Naive thymus-derived CD8-positive, alpha-beta T cell (primary cell): ENCODE results near the gene ZFP42. TPM values are rescaled to one million over a fixed set of nuclear protein-coding genes. Genes with fewer than 3 reads are reported as not detected.

Experiments
- ATAC-seq, 2 donors: fragments of 150-1000 bp; cut with Tn5 transposase in 1 of 2; sonication (Bioruptor Pico), chemical (Tn5 transposase) in 1 of 2; 1 replicate in 1 of 2; 2 replicates in 1 of 2; pipeline ENCODE4 v1.10.0; 2021; ENCODE audit warnings: mild to moderate bottlenecking in 2 of 2, moderate library complexity in 2 of 2
- POLR2A ChIA-PET: fragments of 350-600 bp; sonication (Branson Sonifier 250); formaldehyde crosslinking; loops from one replicate; lab custom pipeline; 2021; ENCODE audit warnings: antibody characterized with exemption; lab: Charles Lee
- DNase-seq, 10 donors: peaks; one replicate each; pipeline versions ENCODE4 v3.0.0 to v3.0.0-alpha.2; 2020 to 2022
- H3K27ac Mint-ChIP-seq, 10 donors: one replicate each; pipeline ENCODE4 v1.8.0; 2020 to 2022; ENCODE audit warnings: mild to moderate bottlenecking in 10 of 10, mixed read lengths in 10 of 10, moderate library complexity in 4 of 10, inconsistent platforms in 1 of 10
- H3K27me3 Mint-ChIP-seq, 5 donors: one replicate each; pipeline ENCODE4 v1.8.0; 2021 to 2022; ENCODE audit warnings: mixed read lengths in 5 of 5
- H3K36me3 Mint-ChIP-seq, 3 donors: one replicate each; pipeline ENCODE4 v1.8.0; 2020 to 2022; ENCODE audit warnings: mixed read lengths in 3 of 3, mild to moderate bottlenecking in 2 of 3, inconsistent platforms in 1 of 3
- H3K4me1 Mint-ChIP-seq, 4 donors: one replicate each; pipeline ENCODE4 v1.8.0; 2021 to 2022; ENCODE audit warnings: mixed read lengths in 4 of 4
- H3K4me3 Mint-ChIP-seq, 10 donors: one replicate each; pipeline ENCODE4 v1.8.0; 2020 to 2022; ENCODE audit warnings: mild to moderate bottlenecking in 10 of 10, mixed read lengths in 10 of 10, moderate library complexity in 6 of 10, inconsistent platforms in 1 of 10
- H3K9me3 Mint-ChIP-seq, 9 donors: one replicate each; pipeline ENCODE4 v1.8.0; 2020 to 2022; ENCODE audit warnings: mixed read lengths in 9 of 9, mild to moderate bottlenecking in 3 of 9, inconsistent platforms in 1 of 9, moderate library complexity in 1 of 9
- polyA plus RNA-seq, 3 donors: library from polyadenylated mRNA; unstranded; fragments of 300-500 nt; fragmentation: Illumina TruSeq; gene quantifications; one replicate each; pipeline ENCODE4 v1.2.3, GENCODE V29; 2021
- total RNA-seq, 8 experiments: library from RNA in 2 of 8; stranded (reverse) in 2 of 8; gene quantifications; one replicate each; pipeline ENCODE4 v1.2.3 and lab custom pipeline; 2021 to 2026

ZFP42 gene
- total and polyA plus RNA-seq, 5 experiments from 2014 or later: not detected

DNA sequence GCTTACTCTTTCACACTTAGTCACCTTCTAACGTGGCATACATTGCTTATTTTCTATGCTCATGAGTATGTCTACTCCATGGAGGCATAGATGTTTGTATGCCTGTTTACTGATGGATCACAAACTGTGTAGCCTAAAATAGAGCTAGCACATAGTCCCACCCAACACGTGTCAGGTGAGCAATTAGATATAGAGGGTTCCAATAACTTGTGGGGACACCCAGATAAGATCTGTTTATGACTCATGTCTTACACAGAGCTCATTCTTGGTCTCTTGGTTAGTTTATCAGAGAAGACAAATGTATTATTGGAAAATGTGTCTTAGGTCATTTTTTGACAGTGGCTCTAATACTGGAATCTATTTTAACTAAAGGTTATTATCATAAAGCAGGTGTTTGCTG, 6.8 kb downstream of the ZFP42 start:
- no peaks in the 10 kb centered on the region for H3K4me1 Mint-ChIP-seq
- ATAC-seq (no peak), DNase-seq (no peak)
- peaks cover 3 to 7% (median 4%) of the 10 kb centered on the region in 5 donors for H3K27me3 Mint-ChIP-seq
- H3K36me3 Mint-ChIP-seq: peaks cover 2 to 7% (median 3%) of the 10 kb centered on the region in 3 donors
- H3K4me3 Mint-ChIP-seq: no peak overlapping the region
- H3K27ac Mint-ChIP-seq: no peak overlapping the region
- POLR2A ChIA-PET: no interaction called here
- H3K9me3 Mint-ChIP-seq: peaks cover 0 to 23% (median 10%) of the 10 kb centered on the region in 9 donors

DNA sequence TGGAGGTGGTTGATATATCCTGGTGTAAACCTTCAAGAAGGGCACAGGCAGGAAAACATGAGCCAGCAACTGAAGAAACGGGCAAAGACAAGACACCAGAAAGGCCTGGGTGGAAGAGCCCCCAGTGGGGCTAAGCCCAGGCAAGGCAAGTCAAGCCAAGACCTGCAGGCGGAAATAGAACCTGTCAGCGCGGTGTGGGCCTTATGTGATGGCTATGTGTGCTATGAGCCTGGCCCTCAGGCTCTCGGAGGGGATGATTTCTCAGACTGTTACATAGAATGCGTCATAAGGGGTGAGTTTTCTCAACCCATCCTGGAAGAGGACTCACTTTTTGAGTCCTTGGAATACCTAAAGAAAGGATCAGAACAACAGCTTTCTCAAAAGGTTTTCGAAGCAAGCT, 7.2 kb downstream of the ZFP42 start:
- DNase-seq (no peak), ATAC-seq (no peak)
- H3K4me3 Mint-ChIP-seq: no peak overlapping the region
- peaks cover 0 to 2% (median 0%) of the 10 kb centered on the region in 5 donors for H3K27me3 Mint-ChIP-seq
- peaks cover 0 to 7% (median 0%) of the 10 kb centered on the region in 3 donors for H3K36me3 Mint-ChIP-seq
- H3K9me3 Mint-ChIP-seq: peaks cover 0 to 19% (median 9%) of the 10 kb centered on the region in 9 donors
- POLR2A ChIA-PET: no interaction called here
- H3K27ac Mint-ChIP-seq: no peak overlapping the region
- H3K4me1 Mint-ChIP-seq: no peaks in the 10 kb centered on the region

DNA sequence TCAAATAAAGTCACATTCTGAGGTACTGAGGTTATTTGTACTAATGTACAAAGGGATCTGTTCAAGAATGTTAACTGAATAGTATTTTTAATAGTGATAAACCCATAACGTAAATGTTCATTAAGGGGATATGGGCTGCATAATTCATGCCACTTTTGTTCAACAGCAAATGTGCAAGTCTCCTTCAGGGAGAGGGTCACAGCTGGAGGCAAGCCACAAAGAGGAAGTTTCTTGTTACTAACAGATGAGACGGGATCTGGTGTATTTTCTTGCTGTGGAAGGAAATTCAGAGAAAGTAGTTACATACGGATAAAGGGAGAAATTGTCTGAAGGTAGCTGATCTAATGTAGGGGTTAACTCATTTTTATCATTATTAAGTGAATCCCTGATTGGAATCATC, 10.0 kb downstream of the ZFP42 start:
- H3K4me1 Mint-ChIP-seq: no peaks in the 10 kb centered on the region
- DNase-seq: no peak
- ATAC-seq: no peak
- peaks cover 0 to 18% (median 11%) of the 10 kb centered on the region in 9 donors for H3K9me3 Mint-ChIP-seq
- no peak overlapping the region for H3K27ac Mint-ChIP-seq
- H3K27me3 Mint-ChIP-seq: no peaks in the 10 kb centered on the region
- peaks cover 0 to 6% (median 0%) of the 10 kb centered on the region in 3 donors for H3K36me3 Mint-ChIP-seq
- POLR2A ChIA-PET: no interaction called here
- no peak overlapping the region for H3K4me3 Mint-ChIP-seq

DNA sequence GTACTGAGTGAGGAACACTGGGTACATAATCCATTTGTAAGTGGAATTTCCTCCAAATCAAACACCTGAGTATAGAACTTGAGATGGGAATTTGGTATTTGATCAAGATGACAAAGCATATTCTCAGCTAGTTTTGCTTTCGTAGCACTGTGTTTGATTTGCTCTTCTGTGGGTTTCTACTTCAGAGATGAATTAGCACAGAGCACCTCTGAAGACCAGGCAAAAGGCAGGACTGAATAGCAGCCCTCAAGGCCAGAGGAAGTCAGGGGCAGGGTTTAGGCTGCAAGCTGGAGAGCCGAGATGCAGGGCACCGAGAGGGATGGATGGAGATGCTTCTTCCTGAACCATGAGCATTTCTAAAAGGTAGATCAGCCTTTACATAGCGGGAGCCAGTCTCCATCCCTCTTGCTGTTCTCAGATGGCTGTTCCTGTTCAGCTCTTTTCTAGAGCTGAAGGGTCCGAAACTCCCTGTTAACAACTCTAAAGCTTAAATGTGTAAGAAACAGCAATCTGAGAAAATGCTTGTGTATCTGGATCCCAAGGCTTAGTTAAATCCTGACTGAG, 10.8 kb downstream of the ZFP42 start:
- Mint-ChIP-seq H3K36me3 (peaks cover 0 to 6% (median 0%) of the 10 kb centered on the region in 3 donors), H3K4me3 (no peak overlapping the region), H3K9me3 (peaks cover 0 to 22% (median 11%) of the 10 kb centered on the region in 9 donors), H3K4me1 (no peaks in the 10 kb centered on the region), H3K27me3 (no peaks in the 10 kb centered on the region), H3K27ac (no peak overlapping the region)
- DNase-seq: no peak
- POLR2A ChIA-PET: no interaction called here
- no peak for ATAC-seq

DNA sequence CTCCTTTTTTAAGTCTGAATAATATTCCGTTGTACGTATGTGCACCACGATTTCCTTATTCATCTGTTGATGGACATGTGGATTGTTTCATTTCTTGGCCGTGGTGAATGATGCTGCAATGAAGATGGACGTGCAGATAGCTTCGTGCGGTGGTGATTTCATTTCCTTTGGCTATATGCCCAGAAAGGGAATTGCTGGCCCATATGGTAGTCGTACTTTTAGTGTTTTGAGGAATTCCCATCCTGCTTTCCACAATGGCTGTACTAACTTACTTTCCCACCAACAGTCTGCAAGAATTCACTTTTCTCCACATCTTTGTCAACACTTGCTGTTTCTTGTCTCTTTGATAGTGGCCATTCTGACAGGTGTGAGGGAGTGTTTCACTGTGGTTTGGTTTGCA, 12.8 kb downstream of the ZFP42 start:
- peaks cover 0 to 20% (median 11%) of the 10 kb centered on the region in 9 donors for H3K9me3 Mint-ChIP-seq
- H3K27ac Mint-ChIP-seq: no peak overlapping the region
- peaks cover 0 to 6% (median 0%) of the 10 kb centered on the region in 3 donors for H3K36me3 Mint-ChIP-seq
- DNase-seq (no peak), ATAC-seq (no peak)
- H3K27me3 Mint-ChIP-seq: no peaks in the 10 kb centered on the region
- no peak overlapping the region for H3K4me3 Mint-ChIP-seq
- no peaks in the 10 kb centered on the region for H3K4me1 Mint-ChIP-seq
- POLR2A ChIA-PET: no interaction called here

DNA sequence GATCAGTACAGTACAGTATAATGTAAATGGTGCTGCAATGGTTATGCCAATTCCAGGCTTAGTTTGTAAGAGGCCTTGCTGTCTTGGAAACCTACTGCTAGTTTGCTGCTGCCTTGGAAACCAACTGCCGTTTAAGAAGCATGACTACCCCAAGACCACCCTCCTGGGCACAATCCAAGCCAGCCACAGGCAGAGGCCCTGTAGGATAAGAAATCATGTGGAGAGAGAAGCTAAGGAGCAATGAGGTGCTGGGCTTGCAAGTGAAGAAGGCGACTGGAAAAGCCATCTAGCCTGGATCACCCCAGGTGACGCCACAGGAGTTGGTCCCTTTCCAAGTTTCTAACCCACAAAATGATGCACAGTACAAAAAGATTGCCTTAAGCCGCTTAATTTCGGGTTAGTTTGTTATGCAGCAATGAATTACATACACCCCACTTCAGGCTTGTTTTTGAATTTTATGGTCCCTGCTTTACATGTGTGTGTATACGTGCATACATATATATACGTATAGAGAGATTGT, 16.9 kb downstream of the ZFP42 start:
- Mint-ChIP-seq H3K27me3 (peaks cover 0 to 5% (median 0%) of the 10 kb centered on the region in 5 donors), H3K27ac (no peak overlapping the region), H3K4me3 (no peak overlapping the region), H3K36me3 (peaks cover 0 to 6% (median 0%) of the 10 kb centered on the region in 3 donors), H3K9me3 (peaks cover 2 to 26% (median 9%) of the 10 kb centered on the region in 9 donors), H3K4me1 (no peaks in the 10 kb centered on the region)
- POLR2A ChIA-PET: no interaction called here
- DNase-seq (no peak), ATAC-seq (no peak)

DNA sequence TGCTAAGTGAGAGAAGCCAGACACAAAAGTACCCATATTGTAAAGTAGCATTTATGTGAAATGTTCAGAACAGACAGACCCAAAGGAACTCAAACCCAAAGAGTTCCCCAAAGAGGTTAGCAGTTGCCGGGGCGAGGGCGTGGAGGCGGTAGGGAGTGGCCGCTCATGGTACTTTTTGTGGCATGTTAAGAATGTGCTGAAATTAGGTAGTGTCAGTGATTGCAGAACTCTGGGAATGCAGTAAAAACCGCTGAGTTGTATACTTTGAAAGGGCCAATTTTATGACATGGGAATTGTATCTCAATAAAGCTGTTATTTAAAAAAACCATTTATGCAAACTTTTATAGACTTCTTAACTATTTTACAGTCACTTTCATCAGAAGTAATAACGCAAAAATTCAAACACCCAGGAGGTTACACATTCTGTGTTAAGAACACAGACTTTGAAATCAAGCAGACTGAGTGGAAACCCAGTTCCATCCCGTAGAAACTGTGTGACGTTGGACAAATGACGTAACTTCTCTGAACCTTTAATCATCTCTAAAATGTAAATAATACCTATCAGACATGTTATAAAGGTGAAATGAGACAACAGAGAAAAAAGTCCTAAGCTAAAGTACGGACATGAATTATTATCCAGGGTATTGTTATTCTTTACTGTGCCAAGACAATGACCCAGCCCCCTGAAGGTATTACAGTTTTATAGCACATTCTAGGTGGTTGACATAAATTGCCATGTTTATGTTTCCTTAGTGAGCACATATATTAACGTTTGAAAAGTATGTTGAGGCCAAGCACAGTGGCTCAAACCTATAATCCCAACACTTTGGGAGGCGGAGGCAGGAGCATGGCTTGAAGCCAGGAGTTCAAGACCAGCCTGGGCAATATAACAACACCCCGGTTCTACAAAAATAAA, 19.7 kb downstream of the ZFP42 start:
- Mint-ChIP-seq H3K27me3 (peaks cover 0 to 5% (median 0%) of the 10 kb centered on the region in 5 donors), H3K4me3 (no peak overlapping the region), H3K27ac (no peak overlapping the region), H3K36me3 (no peaks in the 10 kb centered on the region), H3K4me1 (no peaks in the 10 kb centered on the region), H3K9me3 (peaks cover 0 to 17% (median 6%) of the 10 kb centered on the region in 9 donors)
- POLR2A ChIA-PET: no interaction called here
- ATAC-seq (no peak), DNase-seq (no peak)

DNA sequence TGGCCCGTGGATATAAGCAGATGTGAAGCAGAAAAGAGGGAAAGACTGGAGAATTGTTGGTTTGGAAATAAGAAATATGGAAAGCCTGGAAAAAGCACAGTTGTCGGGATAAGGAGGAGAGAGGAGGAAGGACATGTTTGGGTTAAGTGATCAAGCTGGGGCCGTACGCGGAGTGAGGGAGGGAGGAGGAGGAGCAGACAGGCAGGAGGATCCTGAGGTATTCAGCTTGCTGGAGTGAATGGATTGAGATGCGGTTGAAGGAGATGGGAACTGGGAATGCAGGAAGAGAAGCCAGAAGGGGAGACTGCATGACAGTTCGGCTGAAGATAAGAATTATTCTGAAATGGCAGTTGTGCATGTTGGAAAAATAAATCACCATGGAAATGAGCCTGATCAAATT, 21.2 kb downstream of the ZFP42 start:
- H3K9me3 Mint-ChIP-seq: peaks cover 0 to 15% (median 8%) of the 10 kb centered on the region in 9 donors
- ATAC-seq (no peak), DNase-seq (no peak)
- no peak overlapping the region for H3K27ac Mint-ChIP-seq
- H3K36me3 Mint-ChIP-seq: no peaks in the 10 kb centered on the region
- peaks cover 0 to 5% (median 0%) of the 10 kb centered on the region in 5 donors for H3K27me3 Mint-ChIP-seq
- no peak overlapping the region for H3K4me3 Mint-ChIP-seq
- no peaks in the 10 kb centered on the region for H3K4me1 Mint-ChIP-seq
- POLR2A ChIA-PET: no interaction called here

DNA sequence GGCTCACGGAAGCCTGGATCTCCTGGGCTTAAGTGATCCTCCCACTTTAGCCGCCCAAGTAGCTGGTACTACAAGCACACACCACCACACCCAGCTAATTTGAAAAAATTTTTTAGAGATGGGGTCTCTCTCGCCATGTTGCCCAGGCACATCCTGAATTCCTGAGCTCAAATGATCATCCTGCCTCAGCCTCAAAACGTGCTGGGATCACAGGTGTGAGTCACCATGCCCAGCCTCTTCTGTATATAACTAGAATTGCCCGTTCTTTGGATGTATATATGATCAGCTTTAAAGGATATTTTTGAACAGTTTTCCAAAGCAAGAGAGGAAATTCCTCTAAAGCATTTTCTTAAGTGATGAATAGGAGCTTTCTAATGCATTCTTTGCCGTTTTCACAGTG, 22.7 kb downstream of the ZFP42 start:
- DNase-seq (no peak), ATAC-seq (no peak)
- H3K9me3 Mint-ChIP-seq: peaks cover 0 to 17% (median 9%) of the 10 kb centered on the region in 9 donors
- H3K27ac Mint-ChIP-seq: no peak overlapping the region
- POLR2A ChIA-PET: no interaction called here
- no peaks in the 10 kb centered on the region for H3K4me1 Mint-ChIP-seq
- H3K36me3 Mint-ChIP-seq: no peaks in the 10 kb centered on the region
- no peak overlapping the region for H3K4me3 Mint-ChIP-seq
- H3K27me3 Mint-ChIP-seq: peaks cover 0 to 5% (median 0%) of the 10 kb centered on the region in 5 donors

DNA sequence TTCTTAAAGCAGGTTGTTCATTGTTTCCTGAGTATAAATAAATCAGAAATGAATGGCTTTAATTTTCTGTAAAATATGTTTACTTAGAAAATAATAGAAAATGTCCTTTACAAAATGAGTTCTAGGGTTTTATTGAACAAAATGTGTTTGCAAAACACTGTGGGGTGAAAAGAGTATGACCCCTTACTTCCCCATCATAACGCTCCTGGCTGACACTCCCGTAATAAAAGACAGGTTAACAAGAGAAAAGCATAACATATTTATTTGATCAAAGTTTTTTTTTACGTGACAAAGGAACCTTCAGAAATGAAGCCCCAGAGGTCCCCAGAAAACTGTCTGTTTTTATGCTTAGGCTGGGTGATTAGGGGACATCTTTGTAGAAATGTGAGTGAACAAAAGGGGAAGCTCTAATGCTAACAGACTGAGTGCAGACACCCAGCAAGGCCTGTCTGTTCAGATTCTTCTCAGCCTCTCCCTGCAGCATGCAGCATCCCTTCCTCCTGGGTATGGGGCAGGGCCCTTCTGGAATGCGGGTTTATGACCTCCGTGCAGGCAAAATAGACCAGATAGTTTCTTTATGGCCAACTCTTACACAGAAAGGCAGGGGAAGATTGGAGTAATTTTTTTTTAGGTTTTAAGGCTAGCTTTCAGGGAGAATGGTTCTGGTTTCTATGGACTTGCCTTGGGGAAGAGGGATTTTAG, 26.1 kb downstream of the ZFP42 start:
- Mint-ChIP-seq H3K36me3 (no peaks in the 10 kb centered on the region), H3K4me1 (no peaks in the 10 kb centered on the region), H3K27ac (no peak overlapping the region), H3K9me3 (peaks cover 0 to 16% (median 7%) of the 10 kb centered on the region in 9 donors), H3K4me3 (no peak overlapping the region), H3K27me3 (peaks cover 0 to 2% (median 0%) of the 10 kb centered on the region in 5 donors)
- DNase-seq (no peak), ATAC-seq (no peak)
- POLR2A ChIA-PET: no interaction called here

DNA sequence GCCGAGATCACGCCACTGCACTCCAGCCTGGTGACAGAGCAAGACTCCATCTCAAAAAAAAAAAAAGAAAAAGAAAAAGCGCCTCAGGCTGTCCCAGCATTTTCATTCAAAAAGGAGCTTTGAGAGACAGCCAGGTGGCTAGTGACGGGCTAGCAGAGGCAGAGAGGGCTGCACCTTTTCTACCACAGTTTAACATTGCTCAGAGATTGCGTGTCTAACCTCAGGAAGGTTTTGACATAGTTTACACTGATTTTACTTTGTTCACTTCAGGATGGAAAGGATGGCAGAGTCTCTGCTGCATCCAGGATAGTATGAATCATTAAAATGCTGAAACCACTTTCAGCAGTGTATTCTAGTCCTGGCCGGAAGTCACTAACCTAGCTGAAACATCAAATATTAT, 28.1 kb downstream of the ZFP42 start:
- POLR2A ChIA-PET: no interaction called here
- DNase-seq: no peak
- Mint-ChIP-seq H3K4me3 (no peak overlapping the region), H3K36me3 (no peaks in the 10 kb centered on the region), H3K27me3 (no peaks in the 10 kb centered on the region), H3K4me1 (no peaks in the 10 kb centered on the region), H3K9me3 (peaks cover 0 to 11% (median 9%) of the 10 kb centered on the region in 9 donors), H3K27ac (no peak overlapping the region)
- no peak for ATAC-seq

DNA sequence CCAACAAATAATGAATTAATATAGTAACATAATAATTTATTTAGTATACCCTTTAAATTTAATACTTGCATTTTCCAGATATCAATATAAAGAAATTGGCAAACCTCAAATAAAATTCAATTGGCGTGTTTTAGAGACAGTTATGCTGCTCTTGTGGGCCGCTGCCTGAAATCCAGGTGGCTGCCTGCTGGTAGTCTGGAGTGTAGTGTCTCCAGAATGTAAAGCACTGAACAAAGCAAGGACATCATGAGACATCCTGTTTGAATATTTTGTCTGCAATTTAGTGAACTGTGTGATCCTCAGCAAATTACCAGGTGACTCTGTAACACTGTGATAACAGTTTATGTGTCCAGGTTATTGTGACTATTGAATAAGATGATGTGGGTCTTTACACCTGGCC, 29.9 kb downstream of the ZFP42 start:
- no peak overlapping the region for H3K4me3 Mint-ChIP-seq
- POLR2A ChIA-PET: no interaction called here
- H3K36me3 Mint-ChIP-seq: no peaks in the 10 kb centered on the region

More for the DNA sequence above, 29.9 kb downstream of the ZFP42 start:
- Mint-ChIP-seq H3K9me3 (peaks cover 0 to 21% (median 9%) of the 10 kb centered on the region in 9 donors), H3K27ac (no peak overlapping the region), H3K4me1 (no peaks in the 10 kb centered on the region), H3K27me3 (no peaks in the 10 kb centered on the region)
- ATAC-seq (no peak), DNase-seq (no peak)
